ENCODE data around the gene ATP13A3.
"Not testable (repeated sequence)": the region's sequence is repeated elsewhere in the genome, so short reads cannot be mapped to it uniquely, and the experiment has no call there.

The ATP13A3 gene

GRCh38 chr3:194486540-194487288 is at the start of gene ATP13A3:
TSS of gene ATP13A3 (minus strand) at chr3:194487002. CDS start at chr3:194462190, 24,812 bp downstream.
- peak; percentile 63 to 68 for ATAC-seq

DNA sequence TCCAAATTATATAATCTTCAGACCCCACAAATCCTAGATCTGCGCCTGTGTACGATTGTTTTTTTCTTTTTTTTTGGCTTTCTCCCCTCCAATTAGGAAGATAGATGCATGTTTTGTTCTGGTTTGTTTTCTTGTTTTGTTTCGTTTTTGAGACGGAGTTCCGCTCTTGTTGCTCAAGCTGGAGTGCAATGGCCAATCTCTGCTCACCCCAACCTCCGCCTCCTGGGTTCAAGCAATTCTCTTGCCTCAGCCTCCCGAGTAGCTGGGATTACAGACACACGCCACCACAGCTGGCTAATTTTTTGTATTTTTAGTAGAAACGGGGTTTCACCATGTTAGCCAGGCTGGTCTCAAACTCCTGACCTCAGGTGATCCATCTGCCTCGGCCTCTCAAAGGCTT is 48.4 kb upstream of the ATP13A3 start:
- not testable (repeated sequence) for ATAC-seq

GRCh38 chr3:194534243-194534642 is 47.4 kb upstream of the ATP13A3 start:
- ATAC-seq, result no peak

- ATAC-seq, result no peak
These were observed 45.8 kb upstream of the ATP13A3 start for GRCh38 chr3:194532591-194532990.

- no peak for ATAC-seq
These were observed 40.9 kb upstream of the ATP13A3 start for GRCh38 chr3:194527726-194528125.

DNA sequence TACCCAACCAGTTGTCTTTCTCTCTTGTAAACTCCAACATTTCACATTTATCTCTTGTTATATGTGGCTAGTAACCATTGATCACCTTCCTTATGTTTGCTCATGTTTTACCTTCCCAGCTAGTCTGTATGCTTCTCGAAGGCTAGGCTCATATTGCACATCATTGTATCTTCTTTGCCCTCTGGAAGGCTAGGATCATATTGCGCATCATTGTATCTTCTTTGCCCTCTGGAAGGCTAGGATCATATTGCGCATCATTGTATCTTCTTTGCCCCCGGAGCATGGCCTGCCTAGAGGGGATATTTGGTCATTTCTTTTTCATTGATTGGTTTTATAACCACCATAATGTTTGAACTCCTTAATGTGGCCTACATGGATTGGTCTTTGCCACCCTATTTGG is 39.4 kb upstream of the ATP13A3 start:
- no peak for ATAC-seq

DNA sequence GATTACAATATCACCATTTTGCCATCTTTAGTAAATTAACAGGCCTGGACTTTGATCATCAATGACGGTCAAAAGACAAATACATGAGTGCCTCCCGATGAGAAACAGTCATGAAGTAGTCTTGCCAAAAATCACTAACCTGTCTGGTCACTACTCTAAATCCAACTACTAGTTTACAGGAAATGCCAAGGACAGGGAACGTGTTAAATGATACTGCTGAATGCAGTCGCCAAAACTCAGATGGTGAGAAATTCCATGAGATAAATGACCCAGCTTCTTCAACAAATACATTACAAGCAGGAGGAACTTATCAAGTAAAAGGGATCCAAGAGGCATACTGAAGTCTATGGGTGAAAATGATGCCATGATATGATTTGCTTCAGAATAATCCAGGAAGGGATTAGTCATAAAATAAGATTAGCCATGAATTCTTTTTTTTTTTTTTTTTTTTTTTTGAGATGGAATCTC is 35.8 kb upstream of the ATP13A3 start:
- no peak for ATAC-seq

DNA sequence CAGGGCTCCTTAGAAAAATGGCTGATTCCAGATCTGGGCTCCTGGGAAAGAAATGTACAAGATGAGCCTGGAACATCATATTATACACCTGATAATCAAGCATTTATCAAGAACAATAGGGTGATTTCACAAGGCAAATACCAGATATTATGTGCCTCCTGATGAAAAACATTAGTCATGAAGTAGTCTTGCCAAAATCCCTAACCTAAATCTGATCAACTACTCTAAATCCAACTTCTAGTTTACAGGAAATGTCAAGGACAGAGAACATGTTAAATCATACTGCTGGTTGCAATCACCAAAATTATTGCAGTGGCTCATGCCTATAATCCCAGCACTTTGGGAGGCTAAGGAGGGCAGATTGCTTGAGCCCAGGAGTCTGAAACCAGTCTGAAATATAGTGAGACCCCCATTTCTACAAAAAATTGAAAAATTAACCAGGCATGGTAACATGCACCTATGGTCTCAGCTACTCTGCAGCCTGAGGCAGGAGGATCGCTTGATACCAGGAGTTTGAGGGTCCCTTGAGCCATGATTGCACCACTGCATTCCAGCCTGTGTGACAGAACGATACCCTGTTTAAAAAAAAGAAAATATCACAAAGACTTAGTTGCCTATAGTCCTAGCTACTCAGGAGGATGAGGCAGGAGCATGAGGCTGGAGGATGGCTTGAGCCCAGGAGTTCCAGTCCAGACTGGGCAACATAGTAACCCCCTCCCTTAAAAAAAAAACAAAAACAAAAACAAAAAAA is 34.9 kb upstream of the ATP13A3 start:
- no peak for ATAC-seq

- ATAC-seq, result peak; percentile 97 to 98
These were observed 33.9 kb upstream of the ATP13A3 start for GRCh38 chr3:194520682-194521162.

DNA sequence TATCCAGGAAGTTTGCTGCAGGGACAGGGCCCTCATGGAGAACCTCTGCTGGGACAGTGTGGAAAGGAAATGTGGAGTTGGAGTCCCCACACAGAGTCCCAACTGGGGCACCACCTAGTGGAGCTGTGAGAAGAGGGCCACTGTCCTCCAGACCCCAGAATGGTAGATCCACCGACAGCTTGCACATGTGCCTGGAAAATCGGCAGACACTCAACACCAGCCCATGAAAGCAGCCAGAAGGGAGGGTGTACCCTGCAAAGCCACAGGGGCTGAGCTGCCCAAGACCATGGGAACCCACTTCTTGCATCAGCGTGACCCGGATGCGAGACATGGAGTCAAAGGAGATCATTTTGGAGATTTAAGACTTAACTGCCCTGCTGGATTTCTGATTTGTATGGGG is 33.4 kb upstream of the ATP13A3 start:
- ATAC-seq, result not testable (repeated sequence)

DNA sequence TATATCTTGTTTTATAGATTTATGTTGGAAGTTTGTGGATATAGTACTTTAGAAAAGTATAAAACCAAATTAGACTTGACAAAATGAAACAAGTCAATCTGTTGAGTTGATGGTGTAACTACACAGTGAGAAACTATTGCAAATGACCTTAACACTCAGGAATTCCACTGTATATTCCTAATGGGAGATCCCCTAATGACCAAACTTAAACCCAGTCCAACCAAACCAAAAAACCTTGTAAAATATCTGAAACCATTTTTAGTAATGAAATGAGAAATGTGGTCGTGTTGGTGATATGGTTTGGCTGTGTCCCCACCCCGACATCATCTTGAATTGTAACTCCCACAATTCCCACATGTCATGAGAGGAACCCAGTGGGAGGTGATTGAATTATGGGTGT is 31.9 kb upstream of the ATP13A3 start:
- no peak for ATAC-seq

DNA sequence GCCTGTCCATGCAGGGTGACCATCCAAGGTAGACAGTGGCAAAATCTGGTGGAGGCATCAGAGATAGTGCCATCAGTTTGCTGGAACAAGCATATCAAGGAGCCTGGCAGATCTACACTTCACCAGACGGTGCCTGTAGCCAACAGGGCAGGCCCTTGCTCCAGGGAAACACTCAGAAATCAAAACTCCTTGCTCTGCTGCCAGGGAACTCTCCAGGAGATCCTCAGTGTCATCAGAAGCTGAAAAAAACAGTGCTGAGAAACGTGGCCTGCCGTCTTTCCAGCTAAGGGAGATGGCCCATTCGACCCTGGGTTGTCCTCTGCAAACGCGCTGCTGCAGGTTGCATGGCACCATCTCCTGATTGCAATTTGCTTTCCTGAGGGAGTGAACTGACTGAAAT is 30.5 kb upstream of the ATP13A3 start:
- ATAC-seq, result no peak

- ATAC-seq, result no peak
These were observed 27.8 kb upstream of the ATP13A3 start for GRCh38 chr3:194514626-194515025.

DNA sequence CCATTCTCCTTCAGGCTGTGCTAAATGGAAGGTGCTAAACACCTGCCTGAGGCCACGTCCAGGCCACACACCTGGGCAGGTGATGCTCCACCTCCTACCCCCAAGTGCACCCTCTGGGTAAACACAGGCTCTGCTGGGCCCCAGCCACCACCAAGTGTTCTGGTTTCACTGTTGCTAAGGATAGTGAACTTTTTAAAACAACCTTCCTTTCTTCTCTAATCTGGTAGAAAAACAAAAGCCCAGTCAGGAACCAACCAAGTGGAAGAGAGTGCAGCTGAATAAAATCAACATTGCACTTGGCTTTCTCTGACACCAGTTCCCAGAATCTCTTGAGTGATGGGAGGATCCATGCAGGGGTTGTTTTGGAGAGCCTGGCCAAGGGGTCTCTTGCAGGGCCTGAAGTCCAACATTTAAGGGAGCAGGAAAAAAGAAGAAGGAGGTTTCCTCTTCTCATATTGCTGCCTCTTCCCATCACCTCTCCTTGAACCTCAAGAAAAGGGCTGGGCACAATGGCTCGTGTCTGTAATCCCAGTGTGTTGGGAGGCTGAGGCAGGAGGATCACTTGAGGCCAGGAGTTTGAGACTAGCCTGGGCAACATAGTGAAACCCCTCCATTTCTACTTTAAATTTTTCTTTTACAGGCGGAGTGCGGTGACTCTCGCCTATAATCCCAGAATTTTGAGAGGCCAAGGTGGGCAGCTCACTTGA is 26.2 kb upstream of the ATP13A3 start:
- ATAC-seq, result no peak

DNA sequence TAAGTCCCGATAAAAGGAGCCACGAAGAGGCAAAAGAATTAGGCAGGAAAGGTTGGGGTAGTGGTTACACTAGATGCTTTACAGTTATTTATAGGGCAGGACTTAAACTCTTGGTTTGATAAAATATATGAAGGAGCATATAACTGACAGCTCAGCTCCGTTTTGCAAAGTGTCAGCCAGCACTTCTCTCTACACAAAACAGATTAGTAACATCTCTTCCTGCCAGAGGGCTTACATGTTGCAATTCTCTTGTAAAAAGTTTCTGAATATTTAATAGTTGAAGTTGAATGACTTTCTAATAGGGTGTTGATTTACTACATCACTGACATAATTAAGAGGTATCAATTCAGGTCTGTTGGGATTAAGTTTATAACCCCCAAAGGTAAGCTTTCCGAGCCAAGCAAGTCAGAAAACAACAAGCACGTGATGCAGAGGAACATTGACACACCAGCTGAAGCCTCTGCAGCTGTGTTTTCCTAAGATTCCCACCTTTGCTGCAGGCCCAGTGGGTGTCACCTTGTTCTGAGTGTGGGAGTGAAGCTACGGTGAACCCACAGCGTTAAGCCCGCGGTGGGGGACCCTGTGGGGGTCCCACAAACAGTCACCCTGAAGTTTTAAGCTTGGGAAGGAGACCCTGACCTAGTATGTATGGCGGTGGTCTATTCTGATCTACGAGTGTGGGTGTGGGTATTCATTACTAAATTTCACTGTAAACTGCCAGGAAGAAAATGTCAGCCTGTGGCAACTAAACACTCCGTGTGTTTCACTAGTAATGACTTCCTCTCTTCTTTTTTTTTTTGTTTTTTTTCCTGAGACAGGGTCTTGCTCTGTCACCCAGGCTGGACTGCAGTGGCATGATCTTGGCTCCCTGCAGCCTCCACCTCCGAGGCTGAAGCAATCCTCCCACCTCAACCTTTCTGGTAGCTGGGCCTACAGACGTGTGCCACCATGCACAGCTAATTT is 22.0 kb upstream of the ATP13A3 start:
- ATAC-seq, result no peak

DNA sequence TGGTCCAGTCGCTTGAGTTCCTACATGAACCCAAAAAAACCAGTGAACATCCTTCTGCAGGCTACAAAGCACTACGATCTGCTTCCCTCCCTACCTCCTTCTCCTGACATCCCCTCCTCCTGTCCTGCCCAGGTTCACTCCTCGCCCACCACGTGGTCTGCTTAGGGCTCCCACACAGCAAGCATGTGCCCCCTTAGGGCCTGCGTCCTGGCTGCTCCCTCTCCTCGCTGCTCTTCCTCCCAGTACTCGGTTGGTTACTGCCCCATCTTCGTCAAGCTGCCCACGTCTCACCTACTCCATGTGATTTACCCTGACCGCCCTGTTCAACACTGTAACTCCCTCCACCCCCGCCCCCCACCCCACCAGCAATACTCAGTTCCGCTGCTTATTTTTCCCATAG is 20.8 kb upstream of the ATP13A3 start:
- ATAC-seq, result no peak

DNA sequence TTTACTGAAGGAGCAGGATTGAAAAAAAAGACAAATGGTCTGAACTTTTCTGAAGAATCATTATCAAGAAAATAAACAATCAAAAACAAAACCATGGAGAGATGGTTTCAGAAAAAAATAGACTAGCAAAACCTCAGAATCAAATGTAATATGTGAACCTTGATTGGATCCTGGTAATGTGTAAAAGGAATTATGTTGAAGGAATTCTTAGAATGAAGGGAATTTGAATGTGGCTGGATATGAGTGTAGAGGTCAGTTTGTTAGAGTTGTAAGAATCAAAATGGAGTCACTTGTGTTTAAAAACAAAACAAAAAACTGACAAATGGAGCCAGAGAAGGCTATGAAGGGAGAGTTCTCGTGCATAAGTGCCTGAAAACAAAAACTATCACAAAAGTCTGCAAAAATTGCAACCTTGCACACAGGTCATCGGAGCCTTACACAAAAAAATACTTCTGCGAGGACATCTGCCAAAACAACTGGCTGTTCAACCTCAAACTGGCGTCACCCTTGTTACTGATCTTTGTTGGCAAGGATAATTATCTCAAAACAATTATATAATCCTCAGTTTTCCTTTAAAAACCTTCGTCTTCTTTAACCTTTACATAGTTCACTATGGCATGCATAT is 19.1 kb upstream of the ATP13A3 start:
- no peak for ATAC-seq

DNA sequence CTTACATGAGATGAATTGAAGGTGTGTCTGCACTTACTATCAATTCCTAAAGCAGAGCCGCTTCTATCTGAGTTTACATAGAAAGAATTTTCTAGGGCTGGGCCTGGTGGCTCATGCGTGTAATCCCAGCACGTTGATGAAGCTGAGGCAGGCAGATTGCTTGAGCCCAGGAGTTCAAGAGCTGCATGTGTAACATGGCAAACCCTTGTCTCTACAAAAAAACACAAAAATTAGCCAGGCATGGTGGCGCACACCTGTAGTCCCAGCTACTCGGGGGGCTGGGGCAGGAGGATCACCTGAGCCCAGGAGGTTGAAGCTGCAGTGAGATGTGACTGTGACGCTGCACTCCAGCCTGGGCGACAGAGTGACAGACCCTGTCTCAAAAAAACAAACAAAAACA is 18.1 kb upstream of the ATP13A3 start:
- ATAC-seq, result no peak

- ATAC-seq, result no peak
These were observed 17.3 kb upstream of the ATP13A3 start for GRCh38 chr3:194504146-194504545.

GRCh38 chr3:194503081-194503531 is 16.3 kb upstream of the ATP13A3 start:
- ATAC-seq, result no peak

- ATAC-seq, result no peak
These were observed 13.4 kb upstream of the ATP13A3 start for GRCh38 chr3:194500198-194500597.

DNA sequence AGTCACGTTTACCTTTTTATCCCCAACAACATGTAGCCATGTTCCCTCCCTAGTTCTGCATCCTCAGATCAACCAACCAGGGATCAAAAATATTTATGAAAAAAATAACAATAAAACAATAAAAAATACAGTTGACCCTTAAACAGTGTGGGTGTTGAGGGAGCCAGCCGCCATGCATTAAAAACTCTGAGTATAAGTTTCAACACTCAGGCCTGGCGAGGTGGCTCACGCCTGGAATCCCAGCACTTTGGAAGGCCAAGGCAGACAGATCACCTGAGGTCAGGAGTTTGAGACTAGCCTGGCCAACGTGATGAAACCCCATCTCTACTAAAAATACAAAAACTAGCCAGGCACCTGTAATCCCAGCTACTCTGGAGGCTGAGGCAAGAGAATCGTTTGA is 12.7 kb upstream of the ATP13A3 start:
- not testable (repeated sequence) for ATAC-seq

Measured in activated CD4-positive, CD25-positive, alpha-beta regulatory T cell treated with anti-CD3 and anti-CD28 coated beads, Interleukin-2, amount 50 U/mL, for 24 hours (primary cell).